Smooth muscle cell (in vitro differentiated cells): ENCODE measurements around the gene PGM2. TPM values are rescaled to one million over a fixed set of nuclear protein-coding genes. Genes with fewer than 3 reads are reported as not detected.
"Not testable (repeated sequence)": the region's sequence is repeated elsewhere in the genome, so short reads cannot be mapped to it uniquely, and the experiment has no call there.

ENCODE experiments used
- DNase-seq: peaks from one replicate; lab custom pipeline; 2025; ENCODE audit not compliant: unreplicated experiment; lab: John Stamatoyannopoulos, UW
- H2AFZ ChIP-seq: fragments of 200-600 bp; sonication (generic); 2 replicates; pipeline ENCODE4 v1.6.0; 2016; ENCODE audit warnings: antibody characterized with exemption, low read depth, mild to moderate bottlenecking
- H3F3A ChIP-seq: fragments of 200-600 bp; sonication (generic); 2 replicates; pipeline ENCODE4 v1.6.0; 2017; ENCODE audit warnings: antibody characterized with exemption, low read depth
- H3K27ac ChIP-seq: fragments of 200-600 bp; sonication (generic); 2 replicates; pipeline ENCODE4 v1.5.1; 2016; ENCODE audit warnings: low read depth, mild to moderate bottlenecking
- H3K27me3 ChIP-seq: fragments of 200-600 bp; sonication (generic); 2 replicates; pipeline ENCODE4 v1.6.1; 2016; ENCODE audit warnings: low read depth, mild to moderate bottlenecking
- H3K36me3 ChIP-seq: fragments of 200-600 bp; sonication (generic); 2 replicates; pipeline ENCODE4 v1.5.1; 2016; ENCODE audit warnings: low read depth
- H3K4me1 ChIP-seq: fragments of 200-600 bp; sonication (generic); 2 replicates; pipeline ENCODE4 v1.5.1; 2016; ENCODE audit warnings: low read depth
- H3K4me2 ChIP-seq: fragments of 200-600 bp; sonication (generic); 2 replicates; pipeline ENCODE4 v1.6.0; 2016; ENCODE audit warnings: mild to moderate bottlenecking
- H3K4me3 ChIP-seq: fragments of 200-600 bp; sonication (generic); 2 replicates; pipeline ENCODE4 v1.5.1; 2016; ENCODE audit warnings: mild to moderate bottlenecking
- H3K79me2 ChIP-seq: fragments of 200-600 bp; sonication (generic); 2 replicates; pipeline ENCODE4 v1.6.0; 2016; ENCODE audit warnings: low read depth, mild to moderate bottlenecking
- H3K9ac ChIP-seq: fragments of 200-600 bp; sonication (generic); 2 replicates; pipeline ENCODE4 v1.6.0; 2016; ENCODE audit warnings: low read depth
- H3K9me3 ChIP-seq: fragments of 200-600 bp; sonication (generic); replicated peaks from 2 replicates; pipeline ENCODE4 v1.5.1; 2016; ENCODE audit warnings: low read depth
- H4K20me1 ChIP-seq: fragments of 200-600 bp; sonication (generic); 2 replicates; pipeline ENCODE4 v1.6.0; 2016; ENCODE audit warnings: low read depth
- CTCF ChIP-seq: fragments of 200-600 bp; sonication (generic); IDR thresholded peaks from 2 replicates; pipeline ENCODE4 v1.5.1; 2017; ENCODE audit warnings: borderline replicate concordance, mild to moderate bottlenecking, antibody characterized with exemption; ENCODE audit not compliant: insufficient read depth, poor library complexity, severe bottlenecking
- WGBS: methylation state at CpG from one replicate; pipeline ENCODE4 v1.1.7; 2016; ENCODE audit warnings: low lambda C conversion rate; 5-methylcytosine and 5-hydroxymethylcytosine counted together
- polyA plus RNA-seq: library from polyadenylated mRNA; unstranded; fragments of >200 nt; fragmentation: Nextera tagmentation; extraction: Ambion mirVana; gene quantifications from 2 replicates; pipeline ENCODE4 v1.2.1, GENCODE V29; 2016
- total RNA-seq: library from RNA; depleted of rRNA; stranded (reverse); fragments of >200 nt; gene quantifications from 2 replicates; pipeline ENCODE4 v1.2.3, GENCODE V29; 2014

Gene PGM2
- total and polyA plus RNA-seq, 2 experiments from 2014 or later = 11.6 to 38.7 TPM

GRCh38 chr4:37816006-37816405 is 10.5 kb upstream of the PGM2 start:
- H3K27ac ChIP-seq = no peak overlapping the region
- DNase-seq = no peak
- no peak overlapping the region for H3K9ac ChIP-seq
- H4K20me1 ChIP-seq = no peaks in the 10 kb centered on the region
- H3F3A ChIP-seq = no peaks in the 10 kb centered on the region
- no peaks in the 10 kb centered on the region for H3K36me3 ChIP-seq
- 94% methylated on average over 2 of the region's 2 CpGs for WGBS
- no peak overlapping the region for H3K4me3 ChIP-seq
- H3K9me3 ChIP-seq = no peaks in the 10 kb centered on the region
- no peaks in the 10 kb centered on the region for H3K4me1 ChIP-seq
- no peaks in the 10 kb centered on the region for H3K79me2 ChIP-seq
- no peak for TF ChIP-seq CTCF
- no peak overlapping the region for H3K4me2 ChIP-seq
- H2AFZ ChIP-seq = no peak overlapping the region
- no peaks in the 10 kb centered on the region for H3K27me3 ChIP-seq

DNA sequence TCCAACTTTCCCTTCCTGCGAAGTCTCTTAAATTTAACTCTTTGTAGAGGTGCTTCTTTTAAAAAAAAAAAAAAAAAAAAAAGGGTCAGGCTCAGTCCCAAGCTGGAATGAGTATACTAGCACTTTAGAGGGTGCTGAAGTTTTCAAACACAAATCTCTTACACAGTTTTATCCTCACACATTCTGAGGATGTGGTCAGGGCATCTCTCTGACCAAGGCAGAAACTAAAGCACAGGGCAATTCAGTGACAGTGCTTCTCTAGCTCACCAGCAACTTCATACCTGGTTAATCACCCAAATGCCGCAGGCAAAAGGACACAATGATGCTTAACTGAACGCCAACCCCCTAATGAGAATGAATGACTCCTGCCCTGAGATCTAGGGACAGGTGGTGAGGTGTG is 9.8 kb upstream of the PGM2 start:
- no peaks in the 10 kb centered on the region for H3F3A ChIP-seq
- no peak overlapping the region for H3K27ac ChIP-seq
- H3K4me2 ChIP-seq = no peak overlapping the region
- no peaks in the 10 kb centered on the region for H3K79me2 ChIP-seq
- H3K27me3 ChIP-seq = no peaks in the 10 kb centered on the region
- H3K9me3 ChIP-seq = no peaks in the 10 kb centered on the region
- no peaks in the 10 kb centered on the region for H3K4me1 ChIP-seq
- DNase-seq = no peak
- TF ChIP-seq CTCF = no peak
- no peaks in the 10 kb centered on the region for H3K36me3 ChIP-seq
- H4K20me1 ChIP-seq = no peaks in the 10 kb centered on the region
- no peak overlapping the region for H3K4me3 ChIP-seq
- H2AFZ ChIP-seq = no peak overlapping the region
- 78% methylated on average over 3 of the region's 3 CpGs for WGBS
- H3K9ac ChIP-seq = no peak overlapping the region

DNA sequence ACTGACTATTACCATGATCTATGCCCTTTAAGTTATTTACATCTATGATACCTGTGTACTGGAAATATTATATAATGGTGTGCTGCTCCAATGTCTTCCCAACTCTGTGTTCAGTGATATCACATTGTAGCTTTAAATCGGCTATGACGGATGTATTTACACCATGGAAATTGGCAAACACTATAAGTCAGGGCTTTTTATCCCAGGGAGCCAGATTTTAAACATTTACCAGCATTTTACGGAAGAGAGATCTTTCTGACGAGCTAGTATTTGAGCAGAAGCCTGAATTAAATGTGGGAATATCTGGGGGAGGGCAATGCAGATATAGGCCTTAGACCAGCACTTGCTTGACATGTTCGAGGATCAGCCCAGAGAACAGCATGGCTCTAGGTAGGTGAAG is 7.7 kb upstream of the PGM2 start:
- Histone ChIP-seq H2AFZ (no peak overlapping the region), H3K27ac (no peak overlapping the region), H3K79me2 (no peaks in the 10 kb centered on the region), H3K4me1 (no peaks in the 10 kb centered on the region), H3F3A (no peaks in the 10 kb centered on the region), H3K4me2 (no peak overlapping the region), H3K9ac (no peak overlapping the region), H3K9me3 (no peaks in the 10 kb centered on the region), H3K27me3 (no peaks in the 10 kb centered on the region), H4K20me1 (no peaks in the 10 kb centered on the region), H3K4me3 (no peak overlapping the region), H3K36me3 (no peaks in the 10 kb centered on the region)
- no peak for TF ChIP-seq CTCF
- DNase-seq = no peak
- WGBS = 95% methylated on average over 5 of the region's 5 CpGs

GRCh38 chr4:37820458-37820857 is 6.0 kb upstream of the PGM2 start:
- not testable (repeated sequence) for H3K4me3 ChIP-seq, H3K79me2 ChIP-seq, H3K9ac ChIP-seq, DNase-seq, H3K4me1 ChIP-seq, H4K20me1 ChIP-seq, H3K27me3 ChIP-seq, H3K27ac ChIP-seq, H3K4me2 ChIP-seq, H3K36me3 ChIP-seq, H2AFZ ChIP-seq, H3K9me3 ChIP-seq, H3F3A ChIP-seq
- WGBS = 93% methylated on average over 8 of the region's 28 CpGs
